SIG-M5 treated with dmso at 0.1 percent for 504 hours (cell line): ENCODE results near the gene RFTN2.
"Not testable (repeated sequence)": the region's sequence is repeated elsewhere in the genome, so short reads cannot be mapped to it uniquely, and the experiment has no call there.

ENCODE experiments used
- DNase-seq: peaks from one replicate; lab custom pipeline; 2025; ENCODE audit not compliant: unreplicated experiment; lab: John Stamatoyannopoulos, UW

RFTN2 gene

GRCh38 chr2:197675711-197676188 is 363 bp upstream of the RFTN2 start:
- no peak for DNase-seq

GRCh38 chr2:197674591-197674990 is 796 bp downstream of the RFTN2 start:
- DNase-seq: no peak

- DNase-seq: no peak
Measured at GRCh38 chr2:197674060-197674459, 1.3 kb downstream of the RFTN2 start.

DNA sequence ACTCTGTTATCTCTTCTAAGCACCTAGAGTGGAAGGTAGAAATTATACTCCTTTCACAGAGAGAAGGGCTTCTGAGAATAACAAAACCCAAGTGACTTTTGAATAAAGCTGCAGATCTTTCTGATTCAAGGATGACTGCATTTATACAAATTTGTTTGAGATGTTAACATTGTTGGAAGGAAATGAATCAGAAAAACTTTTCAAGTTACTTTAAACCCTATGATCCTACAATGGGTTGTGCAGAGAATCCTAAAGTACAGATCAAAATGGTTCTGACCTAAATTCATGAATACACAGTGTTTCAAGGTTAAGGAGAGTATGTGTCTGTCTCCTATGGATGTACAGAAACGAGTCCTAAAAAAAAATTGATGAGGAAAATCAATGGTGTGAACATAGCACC is 1.8 kb downstream of the RFTN2 start:
- no peak for DNase-seq

DNA sequence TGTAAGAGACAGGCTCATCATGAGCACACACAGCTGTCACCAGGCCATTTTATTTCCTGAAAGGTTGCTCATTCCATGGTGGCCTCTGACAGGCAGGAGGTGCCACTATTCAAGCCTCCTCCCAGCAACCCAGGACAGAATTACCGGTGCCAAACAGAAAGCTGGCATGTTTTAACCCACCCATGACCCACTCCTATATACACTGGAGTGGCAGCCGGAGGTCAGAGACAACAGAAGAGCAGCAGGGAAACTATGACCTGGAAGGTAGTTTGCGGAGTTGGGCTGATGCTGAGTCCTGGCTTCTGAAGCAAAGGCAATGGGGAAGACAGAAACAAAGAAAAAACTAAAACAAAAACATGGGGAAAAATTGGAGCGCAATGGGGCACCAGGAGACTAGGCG is 2.3 kb downstream of the RFTN2 start:
- no peak for DNase-seq

GRCh38 chr2:197672371-197672893 is 3.0 kb downstream of the RFTN2 start:
- DNase-seq: no peak

GRCh38 chr2:197669077-197669476 is 6.3 kb downstream of the RFTN2 start:
- DNase-seq: no peak

DNA sequence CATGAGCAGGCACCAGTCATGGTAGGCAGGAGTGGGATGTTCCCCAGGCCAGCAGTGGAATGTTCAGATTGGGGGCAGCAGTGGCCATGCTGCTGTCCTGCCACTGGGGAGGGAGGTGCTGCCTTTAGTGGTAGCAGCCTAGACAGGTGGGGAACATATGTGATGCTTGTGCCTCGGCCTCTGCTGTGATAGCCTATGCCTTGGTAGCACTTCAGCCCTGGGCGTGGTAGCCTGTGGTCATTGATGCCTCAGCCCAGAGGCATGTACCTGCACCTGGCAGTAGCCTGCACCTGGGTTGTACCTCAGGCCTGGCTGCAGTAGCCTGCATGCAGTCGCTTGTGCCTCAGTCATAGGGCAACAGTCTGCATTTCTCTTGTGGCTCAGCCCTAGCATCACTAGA is 7.1 kb downstream of the RFTN2 start:
- DNase-seq: no peak

DNA sequence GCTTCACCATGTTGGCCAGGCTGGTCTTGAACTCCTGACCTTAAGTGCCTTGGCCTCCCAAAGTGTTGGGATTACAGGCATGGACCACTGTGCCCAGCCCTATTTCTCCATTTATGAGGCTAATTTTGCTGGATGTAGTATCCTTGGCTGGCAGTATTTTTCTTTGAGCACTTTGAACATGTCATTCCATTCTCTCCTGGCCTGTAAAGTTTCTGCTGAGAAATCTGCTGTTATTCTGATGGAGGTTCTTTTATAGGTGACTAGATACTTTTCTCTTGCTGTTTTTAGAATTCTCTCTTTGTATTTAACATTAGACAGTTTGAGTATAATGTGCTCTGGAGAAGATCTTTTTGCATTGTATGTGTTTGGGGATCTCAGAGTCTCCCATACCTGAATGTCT is 9.1 kb downstream of the RFTN2 start:
- DNase-seq: no peak

DNA sequence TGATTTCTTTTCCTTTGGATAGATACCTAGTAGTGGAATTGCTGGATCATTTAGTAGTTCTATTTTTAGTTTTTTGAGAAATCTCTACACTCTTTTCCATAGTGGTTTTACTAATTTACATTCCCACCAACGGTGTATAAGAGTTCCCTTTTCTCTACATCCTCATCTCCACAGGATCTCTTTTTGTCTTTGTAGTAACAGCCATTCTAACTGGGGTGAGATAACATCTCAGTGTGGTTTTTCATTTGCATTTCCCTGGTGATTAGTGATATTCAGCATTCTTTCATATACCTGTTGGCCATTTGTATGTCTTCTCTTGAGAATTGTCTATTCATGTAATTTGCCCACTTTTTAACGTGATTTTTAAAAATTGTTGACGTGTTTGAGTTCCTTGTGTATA is 13.8 kb downstream of the RFTN2 start:
- no peak for DNase-seq

- no peak for DNase-seq
Measured at GRCh38 chr2:197657562-197657961, 17.8 kb downstream of the RFTN2 start.

DNA sequence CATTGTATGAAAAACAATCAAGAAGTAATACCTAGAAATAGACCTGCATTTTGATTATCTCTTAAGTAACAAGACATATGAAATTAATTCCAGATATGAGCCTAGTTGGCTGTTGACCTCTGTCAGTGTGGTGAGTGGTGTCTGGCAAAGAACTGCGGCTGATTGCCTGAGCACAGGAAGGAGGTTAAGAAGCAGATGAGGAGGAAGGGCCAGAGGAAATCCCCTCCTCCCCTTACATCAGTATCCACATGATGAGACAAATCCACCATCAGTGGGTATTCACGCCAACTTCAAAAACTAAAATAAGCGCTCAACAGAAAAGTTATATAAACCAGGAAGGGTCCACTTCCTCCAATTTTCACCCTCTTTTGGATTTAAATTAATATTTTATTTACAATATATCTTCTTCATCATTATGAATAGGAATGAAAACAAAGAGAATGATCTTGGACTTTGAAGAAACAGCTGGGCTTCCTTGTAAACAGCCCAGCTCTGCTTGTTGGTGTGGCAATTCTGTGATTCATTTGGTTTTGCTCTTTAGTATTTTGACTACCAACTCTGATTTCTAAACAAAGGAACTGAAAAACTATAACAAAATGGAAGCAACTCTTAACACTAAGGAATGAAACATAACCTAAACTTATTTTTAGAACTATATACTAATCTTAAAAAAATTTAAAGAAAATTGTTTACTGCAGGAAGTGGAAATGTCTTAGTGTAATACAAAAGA is 27.3 kb downstream of the RFTN2 start:
- no peak for DNase-seq

GRCh38 chr2:197641666-197642065 is 33.7 kb downstream of the RFTN2 start:
- no peak for DNase-seq

DNA sequence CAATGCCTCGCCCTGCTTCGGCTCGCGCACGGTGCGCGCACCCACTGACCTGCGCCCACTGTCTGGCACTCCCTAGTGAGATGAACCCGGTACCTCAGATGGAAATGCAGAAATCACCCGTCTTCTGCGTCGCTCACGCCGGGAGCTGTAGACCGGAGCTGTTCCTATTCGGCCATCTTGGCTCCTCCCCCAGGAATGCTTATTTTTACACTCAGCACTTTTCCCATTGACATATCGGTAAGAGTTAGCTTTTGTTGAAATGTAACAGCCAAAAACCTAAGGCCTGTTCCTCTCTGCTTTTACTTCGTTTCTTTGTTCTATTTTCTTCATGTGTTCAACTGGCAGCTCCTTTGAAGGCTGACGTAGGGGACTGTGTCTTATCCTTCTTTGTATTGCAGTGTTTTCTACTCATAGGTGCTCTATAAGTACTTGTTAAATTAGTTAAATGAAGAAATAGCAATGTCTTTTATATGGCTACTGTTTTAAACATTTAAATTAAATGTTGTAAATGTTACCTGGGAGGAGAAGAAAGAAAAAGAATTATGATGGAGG is 34.7 kb downstream of the RFTN2 start:
- not testable (repeated sequence) for DNase-seq

GRCh38 chr2:197633109-197633657 is 42.2 kb downstream of the RFTN2 start:
- no peak for DNase-seq

- no peak for DNase-seq
Measured at GRCh38 chr2:197628043-197628500, 47.3 kb downstream of the RFTN2 start.

DNA sequence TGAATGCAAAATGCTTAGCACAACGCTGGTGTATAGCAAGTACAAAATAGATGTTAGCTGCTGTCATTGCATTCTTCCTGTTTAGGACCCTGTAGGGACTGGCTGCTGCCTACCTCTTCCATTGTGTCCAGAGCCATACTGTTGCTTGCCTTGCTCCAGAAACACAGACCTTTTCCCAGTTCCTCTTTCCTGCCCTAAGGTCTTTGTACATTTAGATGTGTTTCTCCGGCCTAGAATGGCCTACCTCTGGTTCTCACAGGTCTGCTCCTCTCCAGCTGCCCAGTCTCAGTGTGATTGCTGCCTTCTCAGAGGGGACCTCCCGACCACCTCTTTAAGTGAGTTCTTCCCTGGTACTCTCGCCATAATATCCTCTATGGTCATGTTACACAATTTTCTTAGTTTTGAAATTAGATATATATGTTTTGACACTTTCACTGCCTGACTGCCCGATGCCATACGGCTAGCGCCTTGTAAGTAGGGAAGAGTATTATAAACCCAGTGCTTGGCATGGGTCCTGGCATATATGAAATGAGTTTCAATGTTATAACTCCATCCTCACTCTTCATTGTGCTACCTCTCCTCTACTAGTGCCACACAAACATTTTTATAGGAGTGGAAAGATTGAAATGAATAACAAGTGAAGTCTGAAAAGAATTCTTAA is 48.3 kb downstream of the RFTN2 start:
- DNase-seq: peak; percentile 72

GRCh38 chr2:197620133-197620532 is 55.3 kb downstream of the RFTN2 start:
- no peak for DNase-seq

DNA sequence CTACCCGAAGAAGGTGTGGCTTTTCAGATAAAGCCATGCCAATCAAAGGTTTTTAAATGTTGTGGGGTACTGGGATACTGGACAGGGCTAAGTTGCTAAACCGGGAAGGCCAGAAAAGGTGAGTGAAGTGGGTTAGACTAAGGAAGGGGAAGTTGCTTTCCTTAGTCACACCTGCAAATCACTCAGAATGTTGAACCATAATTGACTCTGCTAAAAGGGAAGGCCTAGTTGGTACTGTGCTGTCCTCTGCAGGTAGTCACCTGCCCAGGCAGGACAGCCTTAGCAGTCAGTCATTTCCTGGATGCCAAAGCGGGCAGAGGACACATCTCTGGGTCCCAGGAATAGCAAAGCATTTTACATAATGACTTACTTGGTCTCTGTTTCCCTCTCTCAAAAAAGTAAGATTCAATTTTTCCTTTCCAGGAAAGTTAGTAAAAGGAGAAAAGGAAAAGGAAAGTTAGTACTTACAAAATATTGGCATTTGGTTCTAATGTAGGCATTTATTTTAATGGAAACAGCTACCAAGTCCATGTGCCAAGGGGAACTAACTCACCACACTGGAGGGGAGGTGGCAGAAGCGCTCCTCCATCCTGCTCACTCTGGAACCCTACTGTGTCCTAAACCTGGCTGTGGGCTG is 60.3 kb downstream of the RFTN2 start:
- peak; percentile 25 for DNase-seq

DNA sequence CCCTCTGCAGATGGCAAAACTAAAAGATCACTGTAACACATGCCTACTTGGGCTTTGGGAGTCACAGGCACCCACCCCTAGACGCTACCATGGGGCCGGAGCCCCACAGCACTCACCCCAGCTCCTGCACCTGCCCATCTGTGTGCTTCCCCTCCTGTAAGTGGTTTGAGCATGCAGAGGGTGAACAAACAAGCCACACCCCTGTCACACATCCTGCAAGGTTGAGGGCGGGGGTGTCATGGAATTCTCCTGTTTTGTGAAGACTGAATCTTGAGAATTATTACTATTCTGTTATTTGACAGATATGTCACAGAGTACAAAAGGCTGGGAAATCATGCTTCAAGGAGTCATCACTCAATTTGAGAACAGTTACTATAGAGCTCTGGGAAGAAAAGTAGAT is 60.9 kb downstream of the RFTN2 start:
- no peak for DNase-seq

- peak; percentile 75 for DNase-seq
Measured at GRCh38 chr2:197613509-197613987, 61.8 kb downstream of the RFTN2 start.
